GOT3 (cell line): ENCODE results near the gene NT5C2.

Experiments used
- DNase-seq: peaks from one replicate; lab custom pipeline; 2025; ENCODE audit warnings: mixed read lengths; lab: John Stamatoyannopoulos, UW

The NT5C2 gene

GRCh38 chr10:103055105-103055504 lies 138.0 kb downstream of the NT5C2 start:
- DNase-seq = no peak

GRCh38 chr10:103054621-103055020 lies 138.5 kb downstream of the NT5C2 start:
- DNase-seq = no peak

GRCh38 chr10:103053659-103054581 lies 139.2 kb downstream of the NT5C2 start:
- no peak for DNase-seq

GRCh38 chr10:103049237-103049636 lies 143.8 kb downstream of the NT5C2 start:
- no peak for DNase-seq

- DNase-seq = no peak
Measured at GRCh38 chr10:103047381-103047780, 145.7 kb downstream of the NT5C2 start.

GRCh38 chr10:103045961-103046360 lies 147.1 kb downstream of the NT5C2 start:
- no peak for DNase-seq

- no peak for DNase-seq
Measured at GRCh38 chr10:103044942-103045489, 148.1 kb downstream of the NT5C2 start.

GRCh38 chr10:103042908-103043307 lies 150.2 kb downstream of the NT5C2 start:
- DNase-seq = no peak

GRCh38 chr10:103042129-103042528 lies 150.9 kb downstream of the NT5C2 start:
- DNase-seq = no peak

GRCh38 chr10:103041391-103041790 lies 151.7 kb downstream of the NT5C2 start:
- DNase-seq = no peak

- DNase-seq = no peak
Measured at GRCh38 chr10:103040418-103040817, 152.7 kb downstream of the NT5C2 start.

GRCh38 chr10:103038570-103038969 lies 154.5 kb downstream of the NT5C2 start:
- no peak for DNase-seq
